Activated CD4-positive, alpha-beta T cell treated with anti-CD3 and anti-CD28 coated beads for 48 hours (primary cell): ENCODE data around the gene ILDR1.
"Not testable (repeated sequence)": the region's sequence is repeated elsewhere in the genome, so short reads cannot be mapped to it uniquely, and the experiment has no call there.

ENCODE experiments used
- DNase-seq: peaks from one replicate; pipeline ENCODE4 v3.0.0-alpha.2; 2020

ILDR1 gene

DNA sequence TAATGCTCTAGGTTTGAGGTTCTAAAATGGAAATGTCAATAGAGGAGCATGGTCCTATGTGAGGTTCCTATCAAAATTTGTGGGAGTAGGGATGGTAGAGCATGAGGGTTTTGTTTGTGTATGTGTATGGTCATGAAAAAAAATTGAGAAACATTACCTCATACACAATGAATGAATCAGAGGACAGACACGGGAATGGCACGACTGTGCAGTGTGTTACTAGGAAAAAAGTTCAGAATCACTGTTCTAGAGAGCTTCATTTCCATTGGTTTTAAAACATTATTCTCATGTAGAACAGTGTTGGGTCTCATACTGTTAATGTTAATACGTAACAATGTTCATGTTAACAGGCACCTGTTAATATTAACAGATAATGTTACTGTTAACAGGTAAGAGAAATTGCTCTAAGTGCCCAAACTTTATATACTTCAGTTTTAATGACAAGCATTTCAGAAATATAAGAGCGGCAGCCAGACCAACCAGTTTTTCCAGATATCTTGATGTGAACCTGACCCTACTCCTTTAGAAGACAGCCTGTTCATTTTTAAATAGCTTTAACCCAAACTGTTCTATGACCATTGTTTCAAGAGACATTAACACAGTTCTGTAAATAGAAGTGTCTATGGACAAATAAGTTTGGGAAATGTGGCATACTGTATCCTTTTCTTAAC, 79.8 kb downstream of the ILDR1 start:
- no peak for DNase-seq

GRCh38 chr3:121941592-121941991, 80.5 kb downstream of the ILDR1 start:
- no peak for DNase-seq

GRCh38 chr3:121938141-121938855, 83.7 kb downstream of the ILDR1 start:
- not testable (repeated sequence) for DNase-seq
